DND-41 (cell line): Measurements from ENCODE around the gene FAM163B.

Experiments
- CTCF ChIP-seq: IDR thresholded peaks from 2 replicates; pipeline ENCODE4 v1.5.1; 2012; ENCODE audit warnings: borderline replicate concordance, low read length, moderate library complexity, mild to moderate bottlenecking; ENCODE audit not compliant: poor library complexity, severe bottlenecking; ENCODE audit errors: extremely low read depth
- EZH2 ChIP-seq: IDR thresholded peaks from 3 replicates; pipeline ENCODE4 v1.6.1; 2012; ENCODE audit warnings: borderline replicate concordance, low read depth, mild to moderate bottlenecking, moderate library complexity, low read length, inconsistent platforms; ENCODE audit not compliant: severe bottlenecking

- no peak for TF ChIP-seq CTCF
- TF ChIP-seq EZH2: no peak
Measured at GRCh38 chr9:133552236-133552635, 57.0 kb downstream of the FAM163B start.
